Upper lobe of left lung (tissue), 6 donors: ENCODE data around the gene CPO. TPM values are rescaled to one million over a fixed set of nuclear protein-coding genes. Genes with fewer than 3 reads are reported as not detected.

Experiments
- ATAC-seq, 2 donors: fragments of 200-7000 bp; cut with Tn5 transposase; one replicate each; pipeline ENCODE4 v1.9.1; 2022; ENCODE audit warnings: mild to moderate bottlenecking in 2 of 2, moderate library complexity in 2 of 2; ENCODE audit not compliant: low FRiP score in 2 of 2
- DNase-seq, 2 donors: peaks; one replicate each; pipeline ENCODE4 v3.0.0-alpha.2; 2019 to 2020
- H3K27ac ChIP-seq, 4 donors: fragments of 200-600 bp; sonication (generic); one replicate each; pipeline ENCODE4 v1.5.1; 2016 to 2019
- H3K27me3 ChIP-seq, 4 donors: fragments of 200-600 bp; sonication (generic); one replicate each; pipeline ENCODE4 v1.5.1; 2017 to 2019
- H3K36me3 ChIP-seq, 4 donors: fragments of 200-600 bp; sonication (generic); one replicate each; pipeline ENCODE4 v1.5.1; 2016 to 2019
- H3K4me1 ChIP-seq, 4 donors: fragments of 200-600 bp; sonication (generic); one replicate each; pipeline ENCODE4 v1.5.1; 2018 to 2019
- H3K4me3 ChIP-seq, 4 donors: fragments of 200-600 bp; sonication (generic); one replicate each; pipeline ENCODE4 v1.5.1; 2017 to 2019; ENCODE audit warnings: mild to moderate bottlenecking in 2 of 4, moderate library complexity in 1 of 4
- H3K9me3 ChIP-seq, 4 donors: fragments of 200-600 bp; sonication (generic); one replicate each; pipeline ENCODE4 v1.5.1; 2018 to 2019
- CTCF ChIP-seq, 6 experiments: fragments of 450-650 bp in 4 of 6; fragments of 200-600 bp in 2 of 6; sonication (generic) in 2 of 6; IDR thresholded peaks; one replicate each; pipeline ENCODE4 v1.5.1; 2016 to 2019; ENCODE audit warnings: antibody characterized with exemption in 6 of 6
- EP300 ChIP-seq, 4 donors: sonication (generic); formaldehyde crosslinking; IDR thresholded peaks; one replicate each; pipeline ENCODE4 v1.5.1; 2017; ENCODE audit warnings: antibody characterized with exemption in 4 of 4, control low read depth in 2 of 4
- POLR2A ChIP-seq, 4 donors: fragments of 450-650 bp; IDR thresholded peaks; one replicate each; pipeline ENCODE4 v1.5.1; 2016 to 2017; ENCODE audit warnings: antibody characterized with exemption in 4 of 4, mild to moderate bottlenecking in 2 of 4
- POLR2AphosphoS5 ChIP-seq, 2 donors: sonication (generic); formaldehyde crosslinking; IDR thresholded peaks; one replicate each; pipeline ENCODE4 v1.5.1; 2017; ENCODE audit warnings: antibody characterized with exemption in 2 of 2
- WGBS, 2 donors: methylation state at CpG; one replicate each; pipeline ENCODE4 v1.1.5; 2017 to 2018; 5-methylcytosine and 5-hydroxymethylcytosine counted together
- total RNA-seq, 6 donors: library from RNA; depleted of rRNA in 4 of 6; stranded (reverse); fragments of >200 nt in 4 of 6; gene quantifications; one replicate each; pipeline versions ENCODE4 v1.1.0 to v1.2.1, GENCODE V29; 2016 to 2021
- donor health status: DM: no; HTN: no; CAD: no; lungs with moderate emphysema.
- donor health status: DM: no; HTN: yes; CAD: no; lungs with severe emphysema.

CPO gene
- total RNA-seq, 6 donors from 2014 or later = not detected

GRCh38 chr2:206920310-206920709, 19.0 kb upstream of the CPO start:
- Histone ChIP-seq H3K9me3 (no peaks in the 10 kb centered on the region), H3K4me3 (no peak overlapping the region), H3K36me3 (no peaks in the 10 kb centered on the region), H3K27me3 (no peaks in the 10 kb centered on the region), H3K27ac (no peak overlapping the region), H3K4me1 (no peaks in the 10 kb centered on the region)
- WGBS, 2 donors = 80 to 90% methylated on average over 2 to 3 of the region's 3 CpGs
- TF ChIP-seq EP300 (IDR thresholded peaks at IDR 0.05) = no peak
- no peak for TF ChIP-seq CTCF (IDR thresholded peaks at IDR 0.05)
- no peak for TF ChIP-seq POLR2AphosphoS5 (IDR thresholded peaks at IDR 0.05)
- no peak for TF ChIP-seq POLR2A (IDR thresholded peaks at IDR 0.05)
- DNase-seq (no peak), ATAC-seq (no peak)

- no peaks in the 10 kb centered on the region for H3K4me1 ChIP-seq
- no peak overlapping the region for H3K27ac ChIP-seq
- H3K36me3 ChIP-seq = no peaks in the 10 kb centered on the region
- no peak overlapping the region for H3K4me3 ChIP-seq
- no peaks in the 10 kb centered on the region for H3K27me3 ChIP-seq
- no peak for TF ChIP-seq EP300 (IDR thresholded peaks at IDR 0.05)
- no peak for TF ChIP-seq CTCF (IDR thresholded peaks at IDR 0.05)
- no peak for TF ChIP-seq POLR2AphosphoS5 (IDR thresholded peaks at IDR 0.05)
- TF ChIP-seq POLR2A (IDR thresholded peaks at IDR 0.05) = no peak
- DNase-seq (no peak), ATAC-seq (peak in 1 of 2 donors; percentile 42)
- WGBS, 2 donors = 81 to 88% methylated on average over 2 of the region's 2 CpGs
- no peaks in the 10 kb centered on the region for H3K9me3 ChIP-seq
Measured at GRCh38 chr2:206920951-206921350, 18.4 kb upstream of the CPO start.

- Histone ChIP-seq H3K9me3 (no peaks in the 10 kb centered on the region), H3K27ac (no peak overlapping the region), H3K36me3 (no peaks in the 10 kb centered on the region), H3K4me3 (no peak overlapping the region), H3K4me1 (no peaks in the 10 kb centered on the region), H3K27me3 (no peaks in the 10 kb centered on the region)
- no peak for DNase-seq
- whole genome bisulfite sequencing, 2 donors = 86 to 94% methylated on average over 5 of the region's 5 CpGs
- TF ChIP-seq POLR2AphosphoS5 (IDR thresholded peaks at IDR 0.05) (no peak), EP300 (IDR thresholded peaks at IDR 0.05) (no peak), POLR2A (IDR thresholded peaks at IDR 0.05) (no peak), CTCF (IDR thresholded peaks at IDR 0.05) (no peak)
- ATAC-seq = peak in 1 of 2 donors; percentile 26
Measured at GRCh38 chr2:206921529-206921928, 17.8 kb upstream of the CPO start.

GRCh38 chr2:206935991-206936842, 3.1 kb upstream of the CPO start:
- TF ChIP-seq EP300 (IDR thresholded peaks at IDR 0.05) = no peak
- no peaks in the 10 kb centered on the region for H3K27me3 ChIP-seq
- no peak for DNase-seq
- no peak overlapping the region for H3K4me3 ChIP-seq
- 58 to 70% methylated on average over 2 of the region's 2 CpGs for WGBS, 2 donors
- H3K36me3 ChIP-seq = no peaks in the 10 kb centered on the region
- H3K4me1 ChIP-seq = no peaks in the 10 kb centered on the region
- no peaks in the 10 kb centered on the region for H3K9me3 ChIP-seq
- ATAC-seq = no peak
- H3K27ac ChIP-seq = no peak overlapping the region

- Histone ChIP-seq H3K4me1 (no peaks in the 10 kb centered on the region), H3K27ac (no peak overlapping the region), H3K27me3 (no peaks in the 10 kb centered on the region), H3K36me3 (no peaks in the 10 kb centered on the region), H3K9me3 (no peaks in the 10 kb centered on the region), H3K4me3 (no peak overlapping the region)
- ATAC-seq (no peak), DNase-seq (no peak)
- TF ChIP-seq CTCF (IDR thresholded peaks at IDR 0.05) = no peak
- TF ChIP-seq EP300 (IDR thresholded peaks at IDR 0.05) = no peak
- no peak for TF ChIP-seq POLR2AphosphoS5 (IDR thresholded peaks at IDR 0.05)
- TF ChIP-seq POLR2A (IDR thresholded peaks at IDR 0.05) = no peak
- 59 to 79% methylated on average over 2 of the region's 2 CpGs for WGBS, 2 donors
Measured at GRCh38 chr2:206936843-206937230, 2.5 kb upstream of the CPO start.
